ENCODE measurements around the gene CPNE9. TPM values are rescaled to one million over a fixed set of nuclear protein-coding genes. Genes with fewer than 3 reads are reported as not detected.

The CPNE9 gene
- total RNA-seq, 4 donors from 2014 or later, result 0.33 to 0.42 TPM; not detected in 2

- no peak overlapping the region for H3K4me3 ChIP-seq
- peaks cover 54 to 98% (median 96%) of the 10 kb centered on the region in 4 donors for H3K36me3 ChIP-seq
- intact Hi-C loops (cut with DNase I), result no loop called here
- H3K9me3 ChIP-seq, result no peaks in the 10 kb centered on the region
- WGBS, result 90% methylated on average over 3 of the region's 3 CpGs
- peaks cover 0 to under 1% (median under 1%) of the 10 kb centered on the region in 4 donors for H3K4me1 ChIP-seq
- TF ChIP-seq POLR2AphosphoS5 (IDR thresholded peaks at IDR 0.05), result no peak
- TF ChIP-seq POLR2A (IDR thresholded peaks at IDR 0.05; ENCODE audit: low read depth), result no peak
- no peak for TF ChIP-seq CTCF (IDR thresholded peaks at IDR 0.05)
- no peak for TF ChIP-seq EP300 (IDR thresholded peaks at IDR 0.05)
- no peak overlapping the region for H3K27ac ChIP-seq (replicated peaks in 1 of 4)
- DNase-seq (ENCODE audit: extremely low spot score), result no peak
- peaks cover 0 to under 1% (median 0%) of the 10 kb centered on the region in 4 donors for H3K27me3 ChIP-seq
These were observed 5.3 kb upstream of the CPNE9 start for GRCh38 chr3:9698293-9698692.

GRCh38 chr3:9700536-9700935 is 3.1 kb upstream of the CPNE9 start:
- no peak overlapping the region for H3K4me3 ChIP-seq
- peaks cover 14 to 20% (median 20%) of the 10 kb centered on the region in 4 donors for H3K4me1 ChIP-seq
- WGBS, result 86% methylated on average over 2 of the region's 2 CpGs
- H3K9me3 ChIP-seq, result no peaks in the 10 kb centered on the region
- TF ChIP-seq POLR2A (IDR thresholded peaks at IDR 0.05; ENCODE audit: low read depth), result no peak
- no peak for TF ChIP-seq CTCF (IDR thresholded peaks at IDR 0.05)
- TF ChIP-seq EP300 (IDR thresholded peaks at IDR 0.05), result no peak
- TF ChIP-seq POLR2AphosphoS5 (IDR thresholded peaks at IDR 0.05), result no peak
- intact Hi-C loops (cut with DNase I), result no loop called here
- H3K27me3 ChIP-seq, result peaks cover 0 to 23% (median 9%) of the 10 kb centered on the region in 4 donors
- H3K36me3 ChIP-seq, result peaks cover 36 to 75% (median 74%) of the 10 kb centered on the region in 4 donors
- no peak for DNase-seq (ENCODE audit: extremely low spot score)
- H3K27ac ChIP-seq (replicated peaks in 1 of 4), result no peak overlapping the region

- intact Hi-C loops (cut with DNase I), result no loop called here
- WGBS, result 87% methylated on average over 6 of the region's 7 CpGs
- no peak for DNase-seq (ENCODE audit: extremely low spot score)
- peaks cover 0 to 27% (median 9%) of the 10 kb centered on the region in 4 donors for H3K27me3 ChIP-seq
- TF ChIP-seq POLR2AphosphoS5 (IDR thresholded peaks at IDR 0.05) (no peak), CTCF (IDR thresholded peaks at IDR 0.05) (no peak), POLR2A (IDR thresholded peaks at IDR 0.05; ENCODE audit: low read depth) (no peak), EP300 (IDR thresholded peaks at IDR 0.05) (no peak)
- H3K4me1 ChIP-seq, result peaks cover 14 to 20% (median 20%) of the 10 kb centered on the region in 4 donors
- H3K9me3 ChIP-seq, result no peaks in the 10 kb centered on the region
- H3K27ac ChIP-seq (replicated peaks in 1 of 4), result no peak overlapping the region
- H3K36me3 ChIP-seq, result peaks cover 36 to 71% (median 69%) of the 10 kb centered on the region in 4 donors
- no peak overlapping the region for H3K4me3 ChIP-seq
These were observed 2.6 kb upstream of the CPNE9 start for GRCh38 chr3:9701006-9701405.

- no peaks in the 10 kb centered on the region for H3K9me3 ChIP-seq
- intact Hi-C loops (cut with DNase I), result no loop called here
- H3K4me1 ChIP-seq, result peaks cover 14 to 20% (median 20%) of the 10 kb centered on the region in 4 donors
- TF ChIP-seq POLR2A (IDR thresholded peaks at IDR 0.05; ENCODE audit: low read depth), result no peak
- TF ChIP-seq EP300 (IDR thresholded peaks at IDR 0.05), result no peak
- no peak for TF ChIP-seq CTCF (IDR thresholded peaks at IDR 0.05)
- no peak for TF ChIP-seq POLR2AphosphoS5 (IDR thresholded peaks at IDR 0.05)
- H3K27ac ChIP-seq (replicated peaks in 1 of 4), result no peak overlapping the region
- H3K27me3 ChIP-seq, result peaks cover 0 to 27% (median 9%) of the 10 kb centered on the region in 4 donors
- DNase-seq (ENCODE audit: extremely low spot score), result no peak
- no peak overlapping the region for H3K4me3 ChIP-seq
- 89% methylated on average over 8 of the region's 10 CpGs for WGBS
- H3K36me3 ChIP-seq, result peaks cover 36 to 63% (median 62%) of the 10 kb centered on the region in 4 donors
These were observed 1.9 kb upstream of the CPNE9 start for GRCh38 chr3:9701711-9702110.

- intact Hi-C loops (cut with DNase I), result no loop called here
- H3K4me1 ChIP-seq, result peaks cover 14 to 20% (median 20%) of the 10 kb centered on the region in 4 donors
- no peak overlapping the region for H3K4me3 ChIP-seq
- no peak overlapping the region for H3K27ac ChIP-seq (replicated peaks in 1 of 4)
- H3K36me3 ChIP-seq, result peaks cover 25 to 48% (median 47%) of the 10 kb centered on the region in 4 donors
- no peaks in the 10 kb centered on the region for H3K9me3 ChIP-seq
- no peak for DNase-seq (ENCODE audit: extremely low spot score)
- no peak for TF ChIP-seq EP300 (IDR thresholded peaks at IDR 0.05)
- no peak for TF ChIP-seq POLR2A (IDR thresholded peaks at IDR 0.05; ENCODE audit: low read depth)
- TF ChIP-seq CTCF (IDR thresholded peaks at IDR 0.05), result no peak
- no peak for TF ChIP-seq POLR2AphosphoS5 (IDR thresholded peaks at IDR 0.05)
- peaks cover 0 to 27% (median 9%) of the 10 kb centered on the region in 4 donors for H3K27me3 ChIP-seq
- WGBS, result 95% methylated on average over 4 of the region's 4 CpGs
These were observed 393 bp upstream of the CPNE9 start for GRCh38 chr3:9703240-9703639.
